GM23338 (cell line): Measurements from ENCODE around the gene ZMYND8.

Experiments used
- CREB1 ChIP-seq: fragments of 250-450 bp; sonication (Bioruptor Pico); IDR thresholded peaks from 2 replicates; pipeline ENCODE4 v1.5.0; 2020; ENCODE audit warnings: low read depth, mild to moderate bottlenecking, moderate library complexity
- CTCF ChIP-seq, 2 experiments: fragments of 200-600 bp in 1 of 2; sonication (generic) in 1 of 2; conservative IDR thresholded peaks; 2 replicates each; pipeline versions ENCODE4 v1.5.1 to v1.6.1; 2016 to 2017; ENCODE audit warnings: antibody characterized with exemption in 2 of 2, low read depth in 2 of 2, mild to moderate bottlenecking in 2 of 2, moderate library complexity in 1 of 2
- EZH2 ChIP-seq: fragments of 200-600 bp; sonication (generic); IDR thresholded peaks from one replicate; pipeline ENCODE4 v1.8.0; 2017; ENCODE audit warnings: antibody characterized with exemption, mild to moderate bottlenecking, low read depth; ENCODE audit not compliant: unreplicated experiment
- EZH2phosphoT487 ChIP-seq: fragments of 200-600 bp; sonication (generic); IDR thresholded peaks from one replicate; pipeline ENCODE4 v1.8.1; 2018; ENCODE audit warnings: antibody characterized with exemption; ENCODE audit not compliant: unreplicated experiment
- JUNB ChIP-seq: IDR thresholded peaks from one replicate; pipeline ENCODE4 v1.6.1; 2016; ENCODE audit warnings: antibody characterized with exemption; ENCODE audit not compliant: unreplicated experiment
- NANOG ChIP-seq: IDR thresholded peaks from 2 replicates; pipeline ENCODE4 v1.6.1; 2016; ENCODE audit warnings: antibody characterized with exemption, borderline replicate concordance
- POLR2AphosphoS5 ChIP-seq: IDR thresholded peaks from 2 replicates; pipeline ENCODE4 v1.6.1; 2016; ENCODE audit warnings: antibody characterized with exemption, low read depth
- REST ChIP-seq: IDR thresholded peaks from one replicate; pipeline ENCODE4 v1.6.1; 2018; ENCODE audit warnings: antibody characterized with exemption; ENCODE audit not compliant: unreplicated experiment
- STAT1 ChIP-seq: IDR thresholded peaks from one replicate; pipeline ENCODE4 v1.6.1; 2016; ENCODE audit warnings: antibody characterized with exemption; ENCODE audit not compliant: unreplicated experiment
- ZNF331 ChIP-seq: fragments of 250-450 bp; sonication (Bioruptor Pico); IDR thresholded peaks from 2 replicates; pipeline ENCODE4 v1.5.0; 2020; ENCODE audit warnings: low read depth, mild to moderate bottlenecking, moderate library complexity
- ZNF462 ChIP-seq: fragments of 250-450 bp; sonication (Bioruptor Pico); IDR thresholded peaks from 2 replicates; pipeline ENCODE4 v1.5.0; 2020; ENCODE audit warnings: mild to moderate bottlenecking, moderate library complexity
- TF ChIP-seq, protein P1 (sequence below): IDR thresholded peaks from 2 replicates; pipeline ENCODE4 v1.6.1; 2016; ENCODE audit warnings: antibody characterized with exemption

GRCh38 chr20:47338131-47338628 is 18.3 kb downstream of the ZMYND8 start:
- no peak for TF ChIP-seq POLR2AphosphoS5
- TF ChIP-seq CTCF (conservative IDR thresholded peaks at IDR 0.05; ENCODE audit: low read depth in 2 of 2) = no peak
- TF ChIP-seq EZH2 = no peak
- TF ChIP-seq ZNF331 = no peak
- no peak for TF ChIP-seq ZNF462
- no peak for TF ChIP-seq JUNB
- TF ChIP-seq REST = no peak
- TF ChIP-seq, protein P1, sequence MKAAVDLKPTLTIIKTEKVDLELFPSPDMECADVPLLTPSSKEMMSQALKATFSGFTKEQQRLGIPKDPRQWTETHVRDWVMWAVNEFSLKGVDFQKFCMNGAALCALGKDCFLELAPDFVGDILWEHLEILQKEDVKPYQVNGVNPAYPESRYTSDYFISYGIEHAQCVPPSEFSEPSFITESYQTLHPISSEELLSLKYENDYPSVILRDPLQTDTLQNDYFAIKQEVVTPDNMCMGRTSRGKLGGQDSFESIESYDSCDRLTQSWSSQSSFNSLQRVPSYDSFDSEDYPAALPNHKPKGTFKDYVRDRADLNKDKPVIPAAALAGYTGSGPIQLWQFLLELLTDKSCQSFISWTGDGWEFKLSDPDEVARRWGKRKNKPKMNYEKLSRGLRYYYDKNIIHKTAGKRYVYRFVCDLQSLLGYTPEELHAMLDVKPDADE = no peak
- TF ChIP-seq EZH2phosphoT487 = no peak
- no peak for TF ChIP-seq CREB1 (CRISPR knock-in tag)
- no peak for TF ChIP-seq NANOG
- TF ChIP-seq STAT1 = no peak
